Large intestine (tissue), 3 donors: Measurements from ENCODE around the gene MSI2. TPM values are rescaled to one million over a fixed set of nuclear protein-coding genes. Genes with fewer than 3 reads are reported as not detected.
A peak's percentile ranks its signal among the peaks of the same experiment; 100 is the strongest.

Experiments used
- DNase-seq, 2 donors: peaks; one replicate each; pipeline versions ENCODE4 v3.0.0 to v3.0.0-alpha.2; 2013
- H3K27ac ChIP-seq: one replicate; pipeline ENCODE4 v1.5.1; 2013; ENCODE audit warnings: low read length
- H3K27me3 ChIP-seq: 2 replicates; pipeline ENCODE4 v1.6.1; 2013; ENCODE audit warnings: low read length; ENCODE audit not compliant: control insufficient read depth, insufficient read depth
- H3K36me3 ChIP-seq: 2 replicates; pipeline ENCODE4 v1.6.1; 2013; ENCODE audit warnings: low read length; ENCODE audit not compliant: control insufficient read depth, insufficient read depth
- H3K4me1 ChIP-seq: one replicate; pipeline ENCODE4 v1.6.1; 2013; ENCODE audit warnings: low read length; ENCODE audit not compliant: control insufficient read depth, insufficient read depth
- H3K4me3 ChIP-seq: one replicate; pipeline ENCODE4 v1.5.1; 2013; ENCODE audit warnings: low read length
- H3K9me3 ChIP-seq: one replicate; pipeline ENCODE4 v1.6.1; 2013; ENCODE audit warnings: mild to moderate bottlenecking, low read depth, low read length, moderate library complexity; ENCODE audit not compliant: control insufficient read depth
- WGBS: methylation state at CpG from one replicate; pipeline ENCODE4 v1.1.5; 2013; ENCODE audit warnings: low lambda C conversion rate; ENCODE audit not compliant: insufficient coverage; 5-methylcytosine and 5-hydroxymethylcytosine counted together
- polyA plus RNA-seq: library from polyadenylated mRNA; unstranded; fragments of 120-200 nt; gene quantifications from one replicate; pipeline ENCODE4 v1.2.1, GENCODE V29; 2013

MSI2 gene
- polyA plus RNA-seq, 1 donor, result 46.1 TPM

DNA sequence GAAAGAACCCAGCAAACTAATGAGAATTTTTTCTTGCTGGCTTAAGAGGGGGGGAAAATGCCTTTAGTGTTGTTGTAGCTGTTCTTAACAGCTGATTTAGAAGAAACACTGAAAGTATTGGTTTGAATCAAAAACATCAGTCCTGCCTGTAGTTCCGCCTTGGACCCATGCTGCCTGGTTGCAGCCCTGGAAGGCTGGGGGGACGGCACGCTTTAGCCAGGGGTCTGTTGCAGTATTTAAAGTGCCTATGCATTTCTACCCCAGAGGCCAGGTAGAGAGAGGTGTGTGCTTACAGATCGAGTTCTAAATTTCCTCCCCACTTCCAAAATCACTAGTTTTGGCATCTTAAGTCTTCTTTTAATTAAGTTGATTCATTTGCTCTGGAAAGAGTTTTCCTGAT, 286.9 kb downstream of the MSI2 start:
- Histone ChIP-seq H3K9me3 (no peaks in the 10 kb centered on the region), H3K27ac (no peak overlapping the region), H3K4me1 (peaks cover 76% of the 10 kb centered on the region), H3K27me3 (no peaks in the 10 kb centered on the region), H3K4me3 (no peak overlapping the region), H3K36me3 (no peaks in the 10 kb centered on the region)
- DNase-seq, result no peak
- WGBS, result no CpG with 5 or more reads among the region's 4 CpGs

DNA sequence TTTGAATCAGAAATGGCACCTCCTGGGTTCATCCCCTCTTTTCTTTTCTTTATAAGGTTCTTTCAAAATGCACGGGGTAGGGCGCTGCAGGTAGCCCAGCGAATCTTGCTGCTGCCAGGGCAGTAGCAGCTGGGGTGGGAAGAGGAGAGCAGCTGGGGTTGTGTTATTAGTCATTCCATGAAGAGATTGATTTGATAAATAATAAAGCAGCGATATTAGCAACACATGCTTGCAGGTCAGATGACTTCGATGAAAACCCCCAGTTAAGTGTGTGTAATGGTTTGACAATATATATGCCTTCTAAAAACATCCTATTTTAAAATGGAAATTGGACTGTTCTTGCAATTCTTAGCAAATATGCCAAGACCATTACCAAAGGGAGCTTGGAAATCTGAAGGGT, 288.1 kb downstream of the MSI2 start:
- Histone ChIP-seq H3K9me3 (no peaks in the 10 kb centered on the region), H3K27me3 (no peaks in the 10 kb centered on the region), H3K4me3 (no peak overlapping the region), H3K36me3 (no peaks in the 10 kb centered on the region), H3K27ac (no peak overlapping the region), H3K4me1 (peaks cover 75% of the 10 kb centered on the region)
- peak in 1 of 2 donors; percentile 41 for DNase-seq
- 20% methylated on average over 1 of the region's 5 CpGs for WGBS

DNA sequence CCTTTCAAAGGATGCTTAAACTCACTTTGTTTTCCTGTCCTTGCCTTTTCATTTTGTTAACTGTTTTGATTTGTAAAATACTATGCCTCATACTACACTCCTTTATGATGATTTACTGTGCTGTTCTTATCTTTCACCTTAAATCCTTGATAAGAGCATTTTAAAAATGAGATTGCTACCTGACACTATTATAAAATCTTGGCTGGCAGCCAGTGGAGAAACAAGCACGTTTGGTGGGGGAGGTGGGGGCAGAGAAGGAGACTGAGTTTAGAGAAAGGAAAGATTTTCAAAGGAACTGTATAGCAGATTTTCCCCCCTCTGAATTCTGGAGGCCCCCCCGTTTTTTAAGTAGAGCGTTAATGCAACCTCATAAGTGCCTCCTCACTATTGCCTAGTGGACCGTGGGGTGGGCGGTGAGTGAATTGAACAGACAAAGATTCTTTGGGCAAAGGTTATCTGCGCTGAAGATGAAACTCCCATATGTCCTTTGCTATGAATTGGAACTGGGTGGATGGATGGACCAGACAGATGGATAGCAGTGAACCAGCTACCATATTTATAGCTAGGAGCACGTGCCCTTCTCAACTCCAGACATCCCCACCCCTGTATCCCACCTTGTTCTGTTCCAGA, 288.6 kb downstream of the MSI2 start:
- H3K36me3 ChIP-seq, result no peaks in the 10 kb centered on the region
- DNase-seq, result peak in 1 of 2 donors; percentile 58
- no peak overlapping the region for H3K4me3 ChIP-seq
- H3K27ac ChIP-seq, result peak overlapping the region; percentile 27
- WGBS, result 0% methylated on average over 1 of the region's 7 CpGs
- H3K27me3 ChIP-seq, result no peaks in the 10 kb centered on the region
- H3K4me1 ChIP-seq, result peaks cover 70% of the 10 kb centered on the region
- H3K9me3 ChIP-seq, result no peaks in the 10 kb centered on the region

DNA sequence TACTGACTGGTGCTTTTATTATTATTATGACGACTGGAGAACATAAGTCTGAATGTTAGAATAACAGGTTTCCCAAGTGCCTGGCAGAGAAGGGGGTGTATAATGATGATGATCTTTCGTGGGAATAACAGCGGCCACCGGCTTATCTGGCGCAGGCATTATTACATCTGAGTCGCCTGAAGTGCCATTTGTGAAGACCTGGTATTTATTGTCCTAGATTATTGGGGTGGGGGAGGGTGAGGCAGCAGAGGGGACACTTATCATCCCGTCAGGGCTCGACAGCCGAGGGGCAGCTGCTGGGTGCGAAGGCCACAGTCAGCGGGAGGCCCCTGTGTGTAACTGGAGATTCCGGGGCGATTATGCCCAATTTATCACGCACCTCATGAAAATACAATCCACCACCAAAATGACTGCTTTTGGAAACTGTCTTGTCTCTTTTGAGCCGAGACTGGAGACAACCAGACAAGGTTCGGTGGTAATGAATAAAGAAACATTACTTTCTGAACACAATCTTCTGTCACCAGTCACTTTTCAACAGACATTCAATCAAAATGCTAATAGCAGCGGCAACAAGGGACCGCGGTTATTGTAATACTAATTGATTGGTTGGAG, 289.5 kb downstream of the MSI2 start:
- Histone ChIP-seq H3K9me3 (no peaks in the 10 kb centered on the region), H3K4me3 (no peak overlapping the region), H3K27ac (peak overlapping the region; percentile 28), H3K4me1 (peaks cover 67% of the 10 kb centered on the region), H3K27me3 (no peaks in the 10 kb centered on the region), H3K36me3 (no peaks in the 10 kb centered on the region)
- WGBS, result no CpG with 5 or more reads among the region's 19 CpGs
- peak in 1 of 2 donors; percentile 79 for DNase-seq

DNA sequence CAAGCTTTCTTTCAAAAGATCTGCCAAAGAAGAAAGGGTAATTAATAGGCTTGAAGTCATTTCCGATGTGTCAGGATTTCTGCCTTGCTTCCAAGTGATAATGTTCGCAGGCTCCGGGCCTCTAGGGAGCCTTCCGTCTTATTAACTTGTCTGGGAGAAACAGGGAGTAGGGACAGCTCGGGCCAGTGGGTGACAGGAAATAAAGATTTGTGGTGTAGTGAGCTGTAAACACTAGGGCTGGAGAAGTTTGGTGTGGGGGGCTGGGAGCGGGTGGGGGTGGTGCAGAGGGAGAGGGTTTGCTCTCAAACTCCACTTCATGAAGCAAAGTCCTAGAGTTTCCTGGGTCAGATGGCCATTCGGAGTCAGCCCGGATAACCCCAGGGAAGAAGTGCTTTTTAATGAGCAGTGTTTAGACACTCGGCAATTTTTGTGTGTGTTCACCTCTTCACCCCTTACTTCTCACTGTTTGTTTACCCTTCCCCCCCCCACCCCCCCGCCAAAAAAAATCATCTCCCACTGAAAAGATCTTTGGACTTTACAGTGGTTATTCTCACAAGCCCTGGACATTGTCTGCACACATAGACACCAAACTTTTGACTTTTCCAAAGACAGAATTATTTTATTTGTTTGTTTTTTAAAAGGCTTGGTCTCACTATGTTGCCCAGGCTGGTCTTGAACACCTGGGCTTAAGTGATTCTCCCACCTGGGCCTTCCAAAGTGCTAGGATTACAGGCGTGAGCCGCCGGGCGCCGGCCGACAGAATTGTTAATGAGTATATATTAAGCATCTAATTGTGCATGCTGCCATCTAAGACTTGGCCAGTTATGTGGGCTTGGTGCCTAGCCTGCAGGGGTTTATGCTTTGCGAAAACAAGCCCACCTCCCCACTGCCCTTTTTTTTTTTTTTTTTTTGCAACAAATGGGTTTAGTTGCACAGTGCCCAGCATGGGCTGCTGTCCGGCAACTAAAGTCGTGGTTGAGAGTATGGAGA, 292.4 kb downstream of the MSI2 start:
- peak in 1 of 2 donors; percentile 68 for DNase-seq
- Histone ChIP-seq H3K36me3 (no peaks in the 10 kb centered on the region), H3K27ac (no peak overlapping the region), H3K4me3 (no peak overlapping the region), H3K9me3 (no peaks in the 10 kb centered on the region), H3K4me1 (peaks cover 59% of the 10 kb centered on the region), H3K27me3 (no peaks in the 10 kb centered on the region)
- WGBS, result no CpG with 5 or more reads among the region's 19 CpGs

DNA sequence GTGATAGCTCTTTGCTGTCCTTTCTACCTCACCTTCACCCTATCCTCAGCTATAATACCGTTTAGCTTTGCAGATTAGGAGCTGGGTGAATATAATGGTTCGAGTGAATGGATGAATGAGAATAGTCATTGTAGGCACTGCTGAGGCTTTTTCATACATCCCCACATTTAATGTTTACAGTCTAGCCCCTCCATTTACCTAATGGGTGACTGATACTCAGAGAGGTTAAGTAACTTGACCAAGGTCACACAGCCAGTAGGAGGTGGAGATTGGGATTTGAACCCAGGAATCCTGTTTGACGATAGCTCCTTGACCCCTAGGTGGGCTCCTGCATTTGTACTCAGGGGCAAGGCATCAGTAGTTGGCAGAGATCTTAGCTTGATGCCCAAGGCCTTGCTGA, 293.1 kb downstream of the MSI2 start:
- Histone ChIP-seq H3K4me1 (peaks cover 59% of the 10 kb centered on the region), H3K27me3 (no peaks in the 10 kb centered on the region), H3K36me3 (no peaks in the 10 kb centered on the region), H3K9me3 (no peaks in the 10 kb centered on the region), H3K4me3 (no peak overlapping the region), H3K27ac (no peak overlapping the region)
- WGBS, result no CpG with 5 or more reads among the region's 3 CpGs
- no peak for DNase-seq

DNA sequence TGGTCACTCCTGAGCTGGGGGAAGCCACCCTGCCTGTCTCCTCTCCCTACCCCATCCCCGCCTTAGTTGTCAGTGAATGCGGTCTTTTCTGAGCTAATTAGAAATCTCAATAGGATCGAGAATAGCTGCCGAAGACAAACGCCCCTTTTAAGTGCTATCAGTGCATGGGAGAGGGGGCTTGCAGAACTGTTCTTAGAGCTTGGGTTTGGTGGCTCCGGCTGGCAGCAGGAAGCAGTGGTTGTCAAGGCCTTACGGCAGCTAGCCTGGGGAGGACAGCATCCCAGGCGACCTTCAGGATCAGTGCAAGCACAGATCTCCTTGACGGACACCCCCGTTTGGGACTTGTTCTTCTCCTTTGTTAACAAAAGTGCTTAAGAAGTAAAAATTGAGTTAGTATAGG, 293.7 kb downstream of the MSI2 start:
- Histone ChIP-seq H3K4me1 (peaks cover 61% of the 10 kb centered on the region), H3K4me3 (no peak overlapping the region), H3K9me3 (no peaks in the 10 kb centered on the region), H3K36me3 (no peaks in the 10 kb centered on the region), H3K27me3 (no peaks in the 10 kb centered on the region), H3K27ac (no peak overlapping the region)
- DNase-seq, result no peak
- WGBS, result no CpG with 5 or more reads among the region's 10 CpGs

DNA sequence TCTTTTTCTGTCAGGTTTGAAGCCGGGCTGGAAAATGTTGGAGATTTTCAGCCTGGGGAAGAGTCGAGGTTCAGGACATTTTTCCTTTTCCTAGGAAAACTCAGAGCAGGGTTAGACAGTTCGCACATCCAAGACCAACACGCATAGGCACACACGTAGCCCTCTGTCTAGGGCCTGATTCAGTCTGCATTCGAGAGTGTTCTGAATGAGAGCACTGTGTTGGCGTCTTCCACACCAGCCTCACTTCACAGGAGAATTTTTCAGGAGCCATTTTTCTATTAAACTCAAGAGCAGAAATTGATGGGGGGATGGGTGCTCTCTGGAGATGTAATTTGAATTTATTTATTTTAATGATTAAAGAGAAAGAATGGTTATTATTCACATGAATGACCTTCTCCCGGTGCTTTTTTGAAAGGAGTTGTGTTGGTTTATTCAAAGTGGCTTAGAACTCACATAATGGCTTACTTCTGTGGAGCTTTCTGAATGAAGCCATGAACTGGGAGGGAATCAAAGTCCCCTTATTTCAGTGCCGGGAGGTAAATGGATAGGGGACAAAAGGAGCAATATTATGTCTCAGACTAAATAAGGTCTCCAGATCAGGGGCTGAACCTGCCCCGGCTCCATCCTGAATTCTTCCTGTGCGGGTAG, 294.5 kb downstream of the MSI2 start:
- no peaks in the 10 kb centered on the region for H3K9me3 ChIP-seq
- no peak overlapping the region for H3K27ac ChIP-seq
- no peaks in the 10 kb centered on the region for H3K27me3 ChIP-seq
- no peaks in the 10 kb centered on the region for H3K36me3 ChIP-seq
- WGBS, result no CpG with 5 or more reads among the region's 11 CpGs
- DNase-seq, result no peak
- peaks cover 55% of the 10 kb centered on the region for H3K4me1 ChIP-seq
- H3K4me3 ChIP-seq, result no peak overlapping the region

DNA sequence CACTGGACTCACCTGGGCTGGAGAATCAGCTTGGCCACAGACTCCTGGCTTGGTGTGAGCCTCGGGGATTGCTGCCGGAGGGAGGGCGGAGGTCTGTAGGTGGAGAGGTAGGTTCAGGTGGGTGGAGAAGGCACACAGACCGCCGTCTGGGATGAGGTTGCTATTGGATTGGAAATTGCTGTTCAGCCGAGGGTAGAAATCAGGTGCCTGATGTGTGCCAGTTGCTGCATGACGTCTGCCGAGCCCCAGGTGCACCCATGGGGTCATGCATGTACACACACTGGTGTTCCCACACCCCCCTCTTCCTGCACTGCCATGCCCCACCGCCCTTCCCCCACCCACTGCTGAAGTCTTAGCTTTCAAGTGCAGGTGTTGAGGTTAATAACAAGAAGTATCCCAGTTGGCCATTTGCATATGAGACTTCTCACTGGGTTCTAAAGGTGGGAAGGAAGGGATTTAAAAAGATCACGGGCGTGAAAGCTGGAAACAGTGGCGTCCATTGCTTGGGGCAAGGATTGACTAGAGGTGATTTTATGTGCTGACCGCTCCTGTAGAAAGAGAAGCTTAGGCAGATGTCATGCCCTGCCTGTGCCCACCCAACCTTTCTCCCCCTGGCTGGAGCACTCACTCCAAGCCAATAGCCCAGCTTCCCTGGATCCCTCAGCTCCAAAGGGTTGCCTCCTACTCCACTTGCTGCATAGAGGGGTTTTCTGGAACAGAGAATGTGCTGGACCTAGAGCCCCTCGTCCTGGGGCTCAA, 295.2 kb downstream of the MSI2 start:
- no CpG with 5 or more reads among the region's 14 CpGs for WGBS
- Histone ChIP-seq H3K27me3 (no peaks in the 10 kb centered on the region), H3K27ac (no peak overlapping the region), H3K9me3 (no peaks in the 10 kb centered on the region), H3K36me3 (no peaks in the 10 kb centered on the region), H3K4me3 (no peak overlapping the region), H3K4me1 (peaks cover 48% of the 10 kb centered on the region)
- DNase-seq, result no peak
